ENCODE data around the gene RNF212.

DNA sequence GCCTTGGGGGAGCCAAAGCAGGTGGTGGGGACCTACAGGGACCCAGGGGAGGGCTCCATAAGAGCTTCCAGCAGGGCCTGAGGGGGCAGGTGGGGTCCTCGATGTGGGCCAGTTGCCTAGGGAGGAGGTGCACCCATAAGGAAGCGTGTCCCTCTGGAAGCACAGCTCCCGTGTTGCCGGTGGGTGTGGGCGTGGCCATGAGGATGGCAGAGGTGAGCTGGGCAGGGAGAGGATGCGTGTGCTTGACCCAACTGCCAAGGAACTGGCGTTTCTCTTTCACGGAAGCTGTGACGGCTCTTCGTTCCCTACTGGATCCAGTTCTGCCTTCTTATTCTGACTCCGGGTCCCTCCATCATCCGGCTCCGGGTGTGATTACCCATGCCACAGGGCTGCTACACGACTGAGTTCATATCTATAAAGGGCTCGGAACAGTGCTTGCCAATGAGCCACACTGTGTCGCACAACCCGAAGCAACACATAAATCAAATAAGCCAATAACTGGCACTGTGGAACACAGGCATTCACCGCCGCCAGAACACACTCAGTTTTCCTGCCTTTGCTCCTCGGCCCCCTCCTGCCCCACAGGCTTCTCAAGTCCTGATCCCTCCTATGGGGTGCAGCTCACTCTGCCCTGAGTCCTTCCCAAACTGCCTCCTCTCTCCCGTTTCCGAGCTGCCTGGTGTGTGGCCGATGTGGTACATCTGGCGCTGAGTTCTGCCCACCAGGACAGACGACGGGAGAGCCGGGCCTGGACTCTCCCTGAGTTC is 35.5 kb downstream of the RNF212 start:
- TF ChIP-seq, protein P1, sequence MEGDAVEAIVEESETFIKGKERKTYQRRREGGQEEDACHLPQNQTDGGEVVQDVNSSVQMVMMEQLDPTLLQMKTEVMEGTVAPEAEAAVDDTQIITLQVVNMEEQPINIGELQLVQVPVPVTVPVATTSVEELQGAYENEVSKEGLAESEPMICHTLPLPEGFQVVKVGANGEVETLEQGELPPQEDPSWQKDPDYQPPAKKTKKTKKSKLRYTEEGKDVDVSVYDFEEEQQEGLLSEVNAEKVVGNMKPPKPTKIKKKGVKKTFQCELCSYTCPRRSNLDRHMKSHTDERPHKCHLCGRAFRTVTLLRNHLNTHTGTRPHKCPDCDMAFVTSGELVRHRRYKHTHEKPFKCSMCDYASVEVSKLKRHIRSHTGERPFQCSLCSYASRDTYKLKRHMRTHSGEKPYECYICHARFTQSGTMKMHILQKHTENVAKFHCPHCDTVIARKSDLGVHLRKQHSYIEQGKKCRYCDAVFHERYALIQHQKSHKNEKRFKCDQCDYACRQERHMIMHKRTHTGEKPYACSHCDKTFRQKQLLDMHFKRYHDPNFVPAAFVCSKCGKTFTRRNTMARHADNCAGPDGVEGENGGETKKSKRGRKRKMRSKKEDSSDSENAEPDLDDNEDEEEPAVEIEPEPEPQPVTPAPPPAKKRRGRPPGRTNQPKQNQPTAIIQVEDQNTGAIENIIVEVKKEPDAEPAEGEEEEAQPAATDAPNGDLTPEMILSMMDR (IDR thresholded peaks at IDR 0.05): no peak
- no peak for TF ChIP-seq POLR2A (IDR thresholded peaks at IDR 0.05)
